CD4-positive, alpha-beta T cell treated with Interleukin-21 for 1 hour (primary cell): Measurements from ENCODE around the gene TPST2.

Experiments used
- DNase-seq: peaks from one replicate; pipeline ENCODE4 v3.0.0-alpha.2; 2020

The TPST2 gene

GRCh38 chr22:26610072-26610958, 20.4 kb upstream of the TPST2 start:
- DNase-seq, result peak; percentile 54

DNA sequence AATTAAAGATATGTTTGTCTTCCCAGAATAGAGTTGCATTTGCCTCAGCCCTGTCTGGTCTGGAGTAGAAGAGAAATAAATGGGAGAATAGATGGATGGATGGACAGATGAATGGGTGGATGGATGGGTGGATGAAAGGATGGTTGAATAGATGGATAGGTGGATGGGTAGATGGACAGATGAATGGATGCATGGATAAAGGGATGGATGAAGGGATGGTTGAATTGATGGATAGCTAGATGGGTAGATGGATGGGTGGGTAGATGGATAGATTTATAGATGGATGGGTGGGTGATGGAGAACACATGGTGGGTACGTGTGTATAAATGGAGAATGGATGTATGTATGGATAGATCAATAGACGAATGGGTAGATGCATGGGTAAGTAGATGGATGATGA, 19.4 kb upstream of the TPST2 start:
- DNase-seq, result no peak

DNA sequence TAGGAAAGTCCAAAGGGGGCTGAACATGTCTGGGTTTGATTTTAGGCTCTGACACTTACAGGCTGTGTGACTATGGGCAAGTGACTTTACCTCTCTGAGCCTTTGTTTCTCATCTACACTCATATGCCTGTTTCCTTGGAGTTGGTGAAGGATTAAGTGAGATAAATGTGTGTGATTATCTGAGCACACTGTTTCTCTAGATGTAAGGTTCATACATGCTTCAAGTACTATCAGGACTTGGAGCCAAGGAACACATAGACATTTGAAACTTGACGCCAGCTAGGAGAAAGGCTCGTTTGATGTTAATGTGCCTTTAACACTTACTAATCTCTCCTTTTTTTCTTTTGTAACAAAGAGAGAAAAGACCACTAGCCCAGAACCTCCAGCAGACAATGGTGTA, 18.2 kb upstream of the TPST2 start:
- no peak for DNase-seq

DNA sequence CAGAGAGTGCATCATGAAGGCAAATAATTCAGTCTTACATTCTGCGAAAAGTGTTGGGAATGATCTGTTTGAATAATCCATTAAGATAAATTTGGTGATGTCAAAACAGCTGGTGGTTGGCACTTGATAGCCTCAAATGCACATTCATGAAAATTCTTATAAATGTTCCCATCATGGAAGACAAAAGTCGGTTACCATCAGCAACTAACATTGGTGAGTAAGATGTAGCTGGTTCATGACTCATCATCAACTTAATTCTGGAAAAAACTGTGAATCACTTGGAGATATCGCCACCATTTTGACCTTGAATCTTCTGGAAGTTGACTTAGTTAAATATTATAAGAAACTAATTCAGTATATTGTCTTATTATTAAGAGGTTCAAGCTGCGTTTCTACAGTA, 16.7 kb upstream of the TPST2 start:
- DNase-seq, result no peak

- no peak for DNase-seq
Measured at GRCh38 chr22:26604368-26604767, 14.4 kb upstream of the TPST2 start.

DNA sequence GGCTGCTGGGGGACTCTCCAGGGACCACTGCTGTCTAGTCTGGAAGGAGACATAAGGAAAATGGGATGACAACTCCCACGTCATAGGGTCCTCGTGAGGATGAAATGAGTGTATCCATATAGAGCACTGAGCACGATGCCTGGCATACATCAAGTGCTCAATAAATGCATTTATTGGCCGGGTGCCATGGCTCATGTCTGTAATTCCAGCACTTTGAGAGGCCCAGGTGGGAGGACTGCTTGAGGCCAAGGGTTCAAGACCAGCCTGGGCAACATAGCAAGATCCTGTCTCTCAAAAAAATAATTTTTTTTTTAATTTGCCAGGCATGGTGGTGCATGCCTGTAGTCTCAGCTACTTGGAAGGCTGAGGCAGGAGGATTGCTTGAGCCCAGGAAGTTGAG, 12.2 kb upstream of the TPST2 start:
- DNase-seq, result no peak

GRCh38 chr22:26601726-26602125, 11.8 kb upstream of the TPST2 start:
- DNase-seq, result no peak

DNA sequence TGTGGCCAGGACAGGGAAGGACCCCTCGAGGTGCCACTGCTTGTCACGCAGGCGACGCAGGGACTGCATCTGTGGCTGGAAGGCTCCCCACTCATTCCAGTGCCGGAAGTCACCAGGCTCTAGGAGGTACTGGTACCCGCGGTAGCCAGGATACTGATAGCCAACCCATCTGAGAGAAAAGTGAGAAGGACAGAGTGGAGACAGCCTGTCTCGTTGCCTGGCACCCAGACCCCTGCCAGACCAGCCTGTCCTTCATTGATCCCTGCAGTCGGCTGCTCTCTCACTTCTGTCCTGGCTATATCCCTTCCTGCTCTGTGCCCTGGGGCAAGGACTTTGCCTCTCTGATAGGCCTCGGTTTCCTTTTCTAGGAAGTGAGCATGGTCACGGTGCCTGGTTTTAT, 9.6 kb upstream of the TPST2 start:
- no peak for DNase-seq

GRCh38 chr22:26597480-26597879, 7.5 kb upstream of the TPST2 start:
- no peak for DNase-seq

DNA sequence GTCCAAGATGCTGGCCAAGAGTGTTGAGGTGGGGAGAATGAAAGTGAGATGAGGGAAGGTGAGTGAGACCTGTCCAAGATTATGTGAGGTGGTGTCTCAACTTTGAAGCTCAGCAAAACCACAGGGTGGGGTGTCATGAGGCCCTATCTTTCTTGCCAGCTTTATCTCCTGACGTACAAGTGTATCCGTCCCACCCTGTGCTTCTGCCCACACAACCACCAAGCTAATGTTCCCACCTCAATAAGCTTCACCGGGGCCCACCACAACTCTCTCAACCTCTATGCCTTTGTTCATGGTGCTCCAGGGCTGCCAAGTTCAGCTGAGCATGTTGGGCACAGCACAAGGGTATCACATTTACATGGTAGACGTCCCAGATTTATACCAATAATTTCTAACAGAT, 7.1 kb upstream of the TPST2 start:
- peak; percentile 41 for DNase-seq

GRCh38 chr22:26593763-26594162, 3.8 kb upstream of the TPST2 start:
- DNase-seq, result no peak

GRCh38 chr22:26592421-26592891, 2.5 kb upstream of the TPST2 start:
- DNase-seq, result peak; percentile 70

DNA sequence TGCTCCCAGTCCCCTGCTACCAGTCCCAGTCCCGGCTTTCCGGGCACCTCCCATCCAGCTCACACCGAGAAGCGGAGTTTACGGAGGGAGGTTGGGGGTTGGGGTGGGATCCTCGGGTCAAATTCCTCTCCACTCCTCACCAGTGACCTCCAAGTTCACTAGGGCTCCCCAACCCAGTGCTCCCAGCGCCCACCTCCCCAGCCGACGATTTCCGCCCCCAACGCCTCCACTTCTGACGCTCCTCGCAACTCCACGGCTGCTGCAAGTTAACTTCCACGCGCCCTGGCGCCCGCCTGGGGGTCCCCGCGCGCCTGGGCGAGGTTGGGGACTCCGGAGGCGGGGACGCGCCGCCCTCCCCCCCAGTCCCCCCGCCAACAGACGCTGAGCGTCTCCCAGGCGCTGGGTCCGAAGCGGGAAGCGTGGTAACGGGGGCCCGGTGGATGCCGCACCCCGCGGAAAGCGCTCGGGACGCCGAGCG, 526 bp downstream of the TPST2 start:
- DNase-seq, result peak; percentile 24

DNA sequence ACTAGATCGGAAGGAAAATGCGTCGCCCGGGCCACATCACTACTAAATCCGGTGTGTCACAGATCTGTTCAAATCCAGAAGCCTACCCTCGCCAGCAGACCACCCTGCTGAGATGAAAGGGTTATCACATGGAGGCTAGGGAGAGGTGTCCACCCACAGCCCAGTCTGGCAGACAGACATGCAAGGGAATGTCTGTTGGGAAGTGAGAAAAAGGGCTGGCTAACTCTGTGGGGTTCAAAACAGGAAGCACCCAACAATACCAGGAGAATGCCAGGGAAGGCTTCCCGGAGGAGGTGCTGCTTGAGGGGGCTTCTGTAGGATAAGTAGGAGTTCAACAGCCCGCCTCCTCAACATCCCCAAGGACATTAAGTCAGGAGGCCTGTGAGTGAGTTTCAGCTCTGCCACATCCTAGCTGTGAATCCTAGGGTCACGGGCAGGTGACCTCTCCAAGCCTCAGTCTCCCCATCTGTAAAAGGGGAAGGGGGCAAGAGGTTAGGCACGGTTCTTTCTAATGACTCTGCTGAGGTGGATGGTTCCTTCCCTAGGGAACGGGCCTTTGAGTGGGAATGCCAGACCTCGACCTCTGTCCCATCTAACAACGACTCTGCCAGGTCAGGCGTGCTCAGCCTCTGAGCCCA, 1.1 kb downstream of the TPST2 start:
- DNase-seq, result no peak

GRCh38 chr22:26587991-26588613, 1.8 kb downstream of the TPST2 start:
- no peak for DNase-seq

- DNase-seq, result no peak
Measured at GRCh38 chr22:26586556-26587325, 3.2 kb downstream of the TPST2 start.

DNA sequence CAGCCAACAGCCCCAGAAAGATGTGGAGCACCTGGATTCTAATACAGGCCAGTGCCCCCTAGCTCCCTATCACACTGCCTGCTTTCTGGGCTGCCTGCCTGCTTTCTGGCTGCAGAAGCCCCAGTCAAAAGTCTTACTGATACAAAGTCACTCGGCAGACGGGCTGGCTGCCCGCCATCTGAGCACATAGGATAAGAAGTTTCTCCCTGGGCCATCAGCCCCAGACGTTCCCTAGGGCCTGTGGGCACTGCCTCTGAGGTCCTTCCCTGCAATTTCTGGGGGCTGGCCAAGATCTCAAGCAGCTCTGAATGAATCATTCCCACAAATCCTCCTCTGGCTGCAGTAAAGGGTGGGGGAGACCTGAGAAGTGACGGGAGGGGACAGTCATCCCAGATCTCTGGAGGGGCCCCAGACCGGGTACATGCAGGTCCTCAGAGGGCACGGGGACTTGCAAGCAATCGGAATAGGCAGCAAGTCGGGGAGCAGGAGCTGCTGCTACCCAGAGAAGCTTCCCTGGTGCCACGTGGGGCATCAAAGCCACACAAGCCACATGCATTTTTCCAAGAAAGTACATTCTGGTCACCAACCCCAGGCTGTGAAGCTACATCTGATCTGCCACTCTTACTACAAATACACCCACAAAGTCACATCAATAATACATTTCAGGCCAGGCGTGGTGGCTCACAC, 4.7 kb downstream of the TPST2 start:
- DNase-seq, result no peak

GRCh38 chr22:26584010-26584409, 5.9 kb downstream of the TPST2 start:
- DNase-seq, result no peak

DNA sequence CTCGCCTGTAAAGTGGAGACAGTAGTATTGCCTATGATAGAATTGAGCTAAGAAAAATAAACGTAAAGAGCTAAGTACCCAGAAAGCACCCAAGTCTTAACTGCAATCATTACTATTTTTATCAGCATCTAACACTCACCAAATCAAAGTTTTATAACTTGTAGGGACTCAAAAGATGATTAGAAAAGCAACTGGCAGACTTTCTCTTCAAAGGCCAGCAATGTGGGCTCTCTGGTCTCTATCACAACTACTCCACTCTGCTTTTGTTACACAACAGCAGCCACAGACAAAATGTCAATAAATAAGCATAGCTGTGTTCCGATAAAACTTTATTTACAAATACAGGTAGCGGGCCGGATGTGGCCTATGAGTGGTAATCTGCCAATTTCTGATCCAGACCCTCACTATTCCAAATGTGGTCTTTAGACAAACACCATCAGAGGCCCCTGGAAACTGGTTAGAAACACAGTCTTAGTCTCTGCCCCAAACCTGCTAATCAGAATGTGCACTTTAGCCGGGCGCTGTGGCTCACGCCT, 8.2 kb downstream of the TPST2 start:
- no peak for DNase-seq

- no peak for DNase-seq
Measured at GRCh38 chr22:26581026-26581425, 8.9 kb downstream of the TPST2 start.

GRCh38 chr22:26580240-26580962, 9.5 kb downstream of the TPST2 start:
- DNase-seq, result no peak
